Measurements from ENCODE around the gene TBC1D4. TPM values are rescaled to one million over a fixed set of nuclear protein-coding genes. Genes with fewer than 3 reads are reported as not detected.

TBC1D4 gene
- total and polyA plus RNA-seq, 2 experiments from 2014 or later, result 5.5 to 13.5 TPM

GRCh38 chr13:75366380-75367280 is 115.3 kb downstream of the TBC1D4 start:
- Histone ChIP-seq H3K27ac (peak overlapping the region; percentile 80), H3K36me3 (ENCODE audit: low read depth) (no peaks in the 10 kb centered on the region), H3K9ac (peak overlapping the region; percentile 47), H3K4me3 (peak overlapping the region; percentile 56), H3K9me2 (ENCODE audit: insufficient read depth) (no peaks in the 10 kb centered on the region; the same call in 1 of the 2 replicates), H2AFZ (no peak overlapping the region), H4K20me1 (ENCODE audit: insufficient read depth) (no peaks in the 10 kb centered on the region), H3K4me2 (ENCODE audit: unreplicated experiment) (peak overlapping the region; percentile 51), H3F3A (ENCODE audit: insufficient read depth) (peaks cover 42% of the 10 kb centered on the region), H3K27me3 (replicated peaks; ENCODE audit: insufficient read depth) (no peaks in the 10 kb centered on the region), H3K9me3 (ENCODE audit: low read depth) (no peaks in the 10 kb centered on the region), H3K79me2 (ENCODE audit: insufficient read depth) (peaks cover 13% of the 10 kb centered on the region; the same call in 1 of the 2 replicates), H3K4me1 (ENCODE audit: insufficient read depth) (peaks cover 44% of the 10 kb centered on the region)
- in situ Hi-C loops (cut with MboI), result no loop called here
- WGBS, 2 experiments (ENCODE audit: low coverage in 1 of 2, low lambda C conversion rate in 2 of 2, missing lambda C conversion rate in 2 of 2), result 73 to 79% methylated on average over 3 of the region's 3 CpGs
- no peak for TF ChIP-seq EZH2phosphoT487 (IDR thresholded peaks at IDR 0.05; ENCODE audit: insufficient read depth, low read depth)
- no peak for TF ChIP-seq EZH2 (IDR thresholded peaks at IDR 0.05; ENCODE audit: insufficient read depth, poor library complexity, severe bottlenecking)
- DNase-seq, result no peak

- Histone ChIP-seq H3K36me3 (ENCODE audit: low read depth) (no peaks in the 10 kb centered on the region), H3K4me1 (ENCODE audit: insufficient read depth) (peaks cover 44% of the 10 kb centered on the region), H3K4me3 (peak overlapping the region; percentile 56), H4K20me1 (ENCODE audit: insufficient read depth) (no peaks in the 10 kb centered on the region), H3K27ac (peak overlapping the region; percentile 80), H2AFZ (0 out of 2 replicates have a peak overlapping the region, but pooled peaks have one; percentile 11), H3K79me2 (ENCODE audit: insufficient read depth) (peaks cover 13% of the 10 kb centered on the region; the same call in 1 of the 2 replicates), H3K27me3 (replicated peaks; ENCODE audit: insufficient read depth) (no peaks in the 10 kb centered on the region), H3K9ac (peak overlapping the region; percentile 47), H3K4me2 (ENCODE audit: unreplicated experiment) (peak overlapping the region; percentile 51), H3K9me2 (ENCODE audit: insufficient read depth) (no peaks in the 10 kb centered on the region; the same call in 1 of the 2 replicates), H3K9me3 (ENCODE audit: low read depth) (no peaks in the 10 kb centered on the region), H3F3A (ENCODE audit: insufficient read depth) (peaks cover 42% of the 10 kb centered on the region)
- TF ChIP-seq EZH2phosphoT487 (IDR thresholded peaks at IDR 0.05; ENCODE audit: insufficient read depth, low read depth) (no peak), EZH2 (IDR thresholded peaks at IDR 0.05; ENCODE audit: insufficient read depth, poor library complexity, severe bottlenecking) (no peak)
- in situ Hi-C loops (cut with MboI), result no loop called here
- DNase-seq, result peak; percentile 94
- 31 to 35% methylated on average over 5 of the region's 5 CpGs for WGBS, 2 experiments (ENCODE audit: low coverage in 1 of 2, low lambda C conversion rate in 2 of 2, missing lambda C conversion rate in 2 of 2)
These were observed 116.2 kb downstream of the TBC1D4 start for GRCh38 chr13:75365724-75366173.

GRCh38 chr13:75364131-75364713 is 117.7 kb downstream of the TBC1D4 start:
- Histone ChIP-seq H3K79me2 (ENCODE audit: insufficient read depth) (peaks cover 13% of the 10 kb centered on the region; the same call in 1 of the 2 replicates), H3K4me1 (ENCODE audit: insufficient read depth) (peaks cover 55% of the 10 kb centered on the region), H3K4me2 (ENCODE audit: unreplicated experiment) (no peak overlapping the region), H4K20me1 (ENCODE audit: insufficient read depth) (no peaks in the 10 kb centered on the region), H2AFZ (no peak overlapping the region), H3K36me3 (ENCODE audit: low read depth) (no peaks in the 10 kb centered on the region), H3K4me3 (no peak overlapping the region), H3K9ac (no peak overlapping the region), H3K27ac (no peak overlapping the region), H3F3A (ENCODE audit: insufficient read depth) (peaks cover 46% of the 10 kb centered on the region), H3K9me3 (ENCODE audit: low read depth) (no peaks in the 10 kb centered on the region), H3K9me2 (ENCODE audit: insufficient read depth) (no peaks in the 10 kb centered on the region; the same call in 1 of the 2 replicates), H3K27me3 (replicated peaks; ENCODE audit: insufficient read depth) (no peaks in the 10 kb centered on the region)
- DNase-seq, result no peak
- in situ Hi-C loops (cut with MboI), result no loop called here
- 91 to 96% methylated on average over 3 of the region's 3 CpGs for WGBS, 2 experiments (ENCODE audit: low coverage in 1 of 2, low lambda C conversion rate in 2 of 2, missing lambda C conversion rate in 2 of 2)
- TF ChIP-seq EZH2phosphoT487 (IDR thresholded peaks at IDR 0.05; ENCODE audit: insufficient read depth, low read depth) (no peak), EZH2 (IDR thresholded peaks at IDR 0.05; ENCODE audit: insufficient read depth, poor library complexity, severe bottlenecking) (no peak)

GRCh38 chr13:75363371-75363770 is 118.6 kb downstream of the TBC1D4 start:
- no peak for TF ChIP-seq EZH2phosphoT487 (IDR thresholded peaks at IDR 0.05; ENCODE audit: insufficient read depth, low read depth)
- no peak for TF ChIP-seq EZH2 (IDR thresholded peaks at IDR 0.05; ENCODE audit: insufficient read depth, poor library complexity, severe bottlenecking)
- Histone ChIP-seq H3K27ac (no peak overlapping the region), H3K79me2 (ENCODE audit: insufficient read depth) (peaks cover 13% of the 10 kb centered on the region; the same call in 1 of the 2 replicates), H3F3A (ENCODE audit: insufficient read depth) (peaks cover 43% of the 10 kb centered on the region), H3K9me3 (ENCODE audit: low read depth) (no peaks in the 10 kb centered on the region), H3K4me1 (ENCODE audit: insufficient read depth) (peaks cover 60% of the 10 kb centered on the region), H3K9ac (no peak overlapping the region), H3K4me2 (ENCODE audit: unreplicated experiment) (no peak overlapping the region), H3K27me3 (replicated peaks; ENCODE audit: insufficient read depth) (no peaks in the 10 kb centered on the region), H3K36me3 (ENCODE audit: low read depth) (no peaks in the 10 kb centered on the region), H3K4me3 (no peak overlapping the region), H3K9me2 (ENCODE audit: insufficient read depth) (no peaks in the 10 kb centered on the region; the same call in 1 of the 2 replicates), H4K20me1 (ENCODE audit: insufficient read depth) (no peaks in the 10 kb centered on the region), H2AFZ (no peak overlapping the region)
- WGBS, 2 experiments (ENCODE audit: low coverage in 1 of 2, low lambda C conversion rate in 2 of 2, missing lambda C conversion rate in 2 of 2), result 98% methylated on average over 3 of the region's 3 CpGs
- no peak for DNase-seq
- in situ Hi-C loops (cut with MboI), result no loop called here

Data from GM23248 (cell line).